Neural progenitor cell (in vitro differentiated cells): ENCODE results near the gene KRTAP10-5. TPM values are rescaled to one million over a fixed set of nuclear protein-coding genes. Genes with fewer than 3 reads are reported as not detected.
A peak's percentile ranks its signal among the peaks of the same experiment; 100 is the strongest.

ENCODE experiments used
- DNase-seq: peaks from one replicate; pipeline ENCODE4 v3.0.0-alpha.2; 2016; ENCODE audit warnings: low spot score
- H2AFZ ChIP-seq: fragments of 200-600 bp; sonication (generic); replicated peaks from 2 replicates; pipeline ENCODE4 v1.6.1; 2016; ENCODE audit warnings: antibody characterized with exemption
- H3F3A ChIP-seq: fragments of 200-600 bp; sonication (generic); 2 replicates; pipeline ENCODE4 v1.6.1; 2016; ENCODE audit warnings: antibody characterized with exemption, low read depth
- H3K27ac ChIP-seq: fragments of 200-600 bp; sonication (generic); 2 replicates; pipeline ENCODE4 v1.5.1; 2016; ENCODE audit warnings: mild to moderate bottlenecking
- H3K27me3 ChIP-seq: fragments of 200-600 bp; sonication (generic); 2 replicates; pipeline ENCODE4 v1.6.1; 2016; ENCODE audit warnings: mild to moderate bottlenecking, moderate library complexity
- H3K36me3 ChIP-seq: fragments of 200-600 bp; sonication (generic); 2 replicates; pipeline ENCODE4 v1.5.1; 2016
- H3K4me1 ChIP-seq: fragments of 200-600 bp; sonication (generic); 2 replicates; pipeline ENCODE4 v1.6.1; 2016; ENCODE audit warnings: mixed run types
- H3K4me2 ChIP-seq: fragments of 200-600 bp; sonication (generic); 2 replicates; pipeline ENCODE4 v1.6.1; 2016
- H3K4me3 ChIP-seq: fragments of 200-600 bp; sonication (generic); 2 replicates; pipeline ENCODE4 v1.5.1; 2016
- H3K79me2 ChIP-seq: fragments of 200-600 bp; sonication (generic); 2 replicates; pipeline ENCODE4 v1.6.1; 2016; ENCODE audit warnings: low read depth
- H3K9ac ChIP-seq: fragments of 200-600 bp; sonication (generic); 2 replicates; pipeline ENCODE4 v1.6.1; 2016
- H3K9me3 ChIP-seq: fragments of 200-600 bp; sonication (generic); 2 replicates; pipeline ENCODE4 v1.5.1; 2016; ENCODE audit warnings: low read depth
- H4K20me1 ChIP-seq: fragments of 200-600 bp; sonication (generic); 2 replicates; pipeline ENCODE4 v1.6.1; 2016; ENCODE audit warnings: low read depth
- H3K27ac Mint-ChIP-seq: 3 replicates; pipeline ENCODE4 v1.8.0; 2021; ENCODE audit warnings: mixed read lengths
- H3K27me3 Mint-ChIP-seq: 2 replicates; pipeline ENCODE4 v1.8.0; 2022; ENCODE audit warnings: low read depth, mild to moderate bottlenecking, inconsistent platforms, moderate library complexity, mixed read lengths; ENCODE audit not compliant: insufficient read depth
- H3K36me3 Mint-ChIP-seq: 3 replicates; pipeline ENCODE4 v1.8.0; 2021; ENCODE audit warnings: mixed read lengths
- H3K4me1 Mint-ChIP-seq: 3 replicates; pipeline ENCODE4 v1.8.0; 2021; ENCODE audit warnings: mixed read lengths
- H3K4me3 Mint-ChIP-seq: 3 replicates; pipeline ENCODE4 v1.8.0; 2021; ENCODE audit warnings: mild to moderate bottlenecking, moderate library complexity, mixed read lengths
- H3K9me3 Mint-ChIP-seq: 3 replicates; pipeline ENCODE4 v1.8.0; 2020; ENCODE audit warnings: mixed read lengths
- CTCF ChIP-seq: fragments of 200-600 bp; sonication (generic); IDR thresholded peaks from 2 replicates; pipeline ENCODE4 v1.5.1; 2017; ENCODE audit warnings: antibody characterized with exemption, mild to moderate bottlenecking
- EZH2 ChIP-seq: fragments of 200-600 bp; sonication (generic); IDR thresholded peaks from 2 replicates; pipeline ENCODE4 v1.6.1; 2017; ENCODE audit warnings: antibody characterized with exemption, mild to moderate bottlenecking, moderate library complexity
- EZH2phosphoT487 ChIP-seq: fragments of 200-600 bp; sonication (generic); IDR thresholded peaks from 2 replicates; pipeline ENCODE4 v1.6.1; 2017; ENCODE audit warnings: antibody characterized with exemption
- total RNA-seq: library from RNA; depleted of rRNA; stranded (reverse); fragments of >200 nt; gene quantifications from 2 replicates; pipeline ENCODE4 v1.2.3, GENCODE V29; 2015; ENCODE audit warnings: low replicate concordance

Gene KRTAP10-5
- total RNA-seq, 1 donor from 2014 or later: not detected

DNA sequence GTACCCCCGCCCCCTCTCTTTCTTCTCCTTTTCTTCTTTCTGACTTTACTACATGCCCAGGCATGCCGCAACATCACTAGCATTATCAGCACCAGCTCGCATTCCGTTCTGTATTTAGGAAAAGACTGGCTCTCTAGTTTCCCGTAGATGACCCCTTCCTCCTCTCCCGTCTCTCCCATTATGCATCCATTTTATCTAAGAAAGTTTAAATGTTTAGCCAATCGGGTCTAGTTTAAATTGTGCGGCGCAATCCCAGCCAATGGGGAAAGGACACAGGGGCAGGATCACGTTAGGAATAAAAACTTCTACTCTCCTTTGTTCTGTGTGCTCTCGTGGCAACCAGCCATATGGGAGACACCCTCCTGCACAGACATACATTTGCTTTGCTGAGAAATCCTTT lies 17.7 kb upstream of the KRTAP10-5 start:
- TF ChIP-seq EZH2phosphoT487 (no peak), EZH2 (no peak), CTCF (no peak)
- peaks cover 10% of the 10 kb centered on the region for H3K27me3 Mint-ChIP-seq
- no peaks in the 10 kb centered on the region for H3K27me3 ChIP-seq
- H3K36me3 ChIP-seq: no peaks in the 10 kb centered on the region
- no peaks in the 10 kb centered on the region for H3K79me2 ChIP-seq
- H3K4me3 ChIP-seq: no peak overlapping the region
- H2AFZ ChIP-seq: peak overlapping the region; percentile 27
- no peaks in the 10 kb centered on the region for H3K36me3 Mint-ChIP-seq
- peaks cover 3% of the 10 kb centered on the region for H3K9me3 ChIP-seq
- no peak overlapping the region for H3K27ac Mint-ChIP-seq
- peaks cover 14% of the 10 kb centered on the region for H3K4me1 Mint-ChIP-seq
- peak overlapping the region; percentile 37 for H3K4me2 ChIP-seq
- H3K9ac ChIP-seq: no peak overlapping the region
- peaks cover 27% of the 10 kb centered on the region for H3K4me1 ChIP-seq
- H3F3A ChIP-seq: peaks cover 24% of the 10 kb centered on the region
- H4K20me1 ChIP-seq: no peaks in the 10 kb centered on the region
- peak; percentile 77 for DNase-seq
- peak overlapping the region; percentile 90 for H3K27ac ChIP-seq
- no peak overlapping the region for H3K4me3 Mint-ChIP-seq
- peaks cover 2% of the 10 kb centered on the region for H3K9me3 Mint-ChIP-seq

DNA sequence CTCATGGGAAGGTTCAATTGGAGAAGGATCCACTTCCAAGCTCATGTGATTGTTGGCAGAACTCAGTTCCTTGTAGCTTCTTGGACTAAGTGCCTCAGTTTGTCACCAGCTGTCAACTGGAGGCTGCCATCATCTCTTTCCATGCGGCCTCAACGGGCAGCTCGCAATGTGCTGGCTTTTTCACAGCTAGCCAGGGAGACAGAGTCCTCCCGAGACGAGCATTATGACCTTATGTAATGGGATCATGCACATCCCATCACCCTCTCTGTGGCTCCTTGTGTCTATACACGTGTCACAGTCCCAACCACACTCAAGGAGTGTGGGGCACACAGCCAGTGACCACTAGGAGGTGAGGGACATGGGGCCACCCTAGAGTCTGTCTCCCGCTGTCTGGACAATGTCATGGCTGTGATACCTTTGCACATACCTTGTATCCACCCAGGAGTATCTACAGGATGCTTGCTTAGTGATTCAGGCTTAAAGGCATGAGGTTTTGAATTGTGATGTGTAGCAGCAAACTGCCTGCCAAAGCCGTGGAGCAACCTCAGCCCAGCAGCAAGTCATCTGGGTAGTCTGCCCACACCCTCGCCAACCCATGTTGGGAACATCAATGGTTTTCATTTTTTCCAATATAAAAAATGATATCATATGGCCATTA lies 15.8 kb upstream of the KRTAP10-5 start:
- DNase-seq: no peak
- Histone ChIP-seq H3K27ac (no peak overlapping the region), H3K4me3 (no peak overlapping the region), H2AFZ (no peak overlapping the region), H3K9me3 (peaks cover 3% of the 10 kb centered on the region), H4K20me1 (no peaks in the 10 kb centered on the region), H3K4me2 (no peak overlapping the region), H3F3A (peaks cover 24% of the 10 kb centered on the region), H3K27me3 (no peaks in the 10 kb centered on the region), H3K36me3 (no peaks in the 10 kb centered on the region), H3K4me1 (peaks cover 32% of the 10 kb centered on the region), H3K9ac (no peak overlapping the region), H3K79me2 (no peaks in the 10 kb centered on the region)
- peaks cover 7% of the 10 kb centered on the region for H3K27me3 Mint-ChIP-seq
- H3K27ac Mint-ChIP-seq: no peak overlapping the region
- H3K9me3 Mint-ChIP-seq: peaks cover 2% of the 10 kb centered on the region
- no peak overlapping the region for H3K4me3 Mint-ChIP-seq
- peaks cover 13% of the 10 kb centered on the region for H3K4me1 Mint-ChIP-seq
- no peak for TF ChIP-seq CTCF
- no peaks in the 10 kb centered on the region for H3K36me3 Mint-ChIP-seq

DNA sequence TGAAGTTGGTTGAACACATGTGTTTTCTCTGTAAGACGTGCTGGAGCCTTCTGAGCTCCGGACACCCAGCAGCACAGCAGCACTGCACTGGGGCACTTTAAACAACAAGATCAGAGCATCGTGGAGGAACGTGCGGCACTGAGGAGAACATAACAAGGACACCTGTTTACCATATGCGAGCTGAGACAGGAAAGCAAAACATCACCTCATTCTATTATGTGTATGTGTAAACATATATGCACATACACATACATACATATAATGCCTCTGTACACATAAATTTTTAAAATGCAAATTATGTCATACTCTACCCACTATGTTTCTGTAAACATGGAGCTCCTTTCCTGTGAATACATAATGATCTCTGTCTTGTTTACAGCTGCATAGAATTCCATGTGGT lies 15.1 kb upstream of the KRTAP10-5 start:
- Mint-ChIP-seq H3K4me1 (peaks cover 18% of the 10 kb centered on the region), H3K4me3 (no peak overlapping the region), H3K27ac (no peak overlapping the region), H3K27me3 (peaks cover 6% of the 10 kb centered on the region), H3K9me3 (peaks cover 2% of the 10 kb centered on the region), H3K36me3 (no peaks in the 10 kb centered on the region)
- peaks cover 32% of the 10 kb centered on the region for H3K4me1 ChIP-seq
- TF ChIP-seq CTCF (no peak), EZH2phosphoT487 (no peak), EZH2 (no peak)
- H3K36me3 ChIP-seq: no peaks in the 10 kb centered on the region
- H3K4me2 ChIP-seq: no peak overlapping the region
- no peak overlapping the region for H3K27ac ChIP-seq
- no peak overlapping the region for H2AFZ ChIP-seq
- peaks cover 24% of the 10 kb centered on the region for H3F3A ChIP-seq
- no peaks in the 10 kb centered on the region for H3K27me3 ChIP-seq
- no peaks in the 10 kb centered on the region for H4K20me1 ChIP-seq
- H3K9ac ChIP-seq: no peak overlapping the region
- no peaks in the 10 kb centered on the region for H3K79me2 ChIP-seq
- DNase-seq: no peak
- no peak overlapping the region for H3K4me3 ChIP-seq
- peaks cover 3% of the 10 kb centered on the region for H3K9me3 ChIP-seq
